Measurements from ENCODE around the gene TBC1D14. TPM values are rescaled to one million over a fixed set of nuclear protein-coding genes. Genes with fewer than 3 reads are reported as not detected.

TBC1D14 gene
- total RNA-seq, 1 experiment from 2014 or later, result 54.0 TPM

DNA sequence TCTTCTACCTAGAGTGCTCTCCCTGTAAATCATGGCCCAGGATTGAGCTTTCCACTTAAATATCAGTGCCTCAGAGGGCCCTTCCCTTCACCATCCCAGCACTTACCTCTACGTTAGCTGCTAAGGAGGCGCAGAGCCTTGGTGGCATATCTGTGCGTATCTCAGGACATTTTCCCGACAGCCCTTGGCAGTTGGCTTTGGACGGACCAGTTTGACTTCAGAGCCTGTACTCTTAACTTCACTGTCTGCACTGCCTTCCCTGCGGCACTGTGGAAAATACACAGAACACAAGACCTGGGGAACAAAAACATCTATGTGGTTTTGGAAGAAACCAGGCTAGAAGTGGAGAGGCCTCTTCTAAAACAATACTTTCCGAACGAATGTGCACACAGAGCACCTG lies 135.9 kb downstream of the TBC1D14 start:
- H3K27me3 ChIP-seq (replicated peaks; ENCODE audit: control insufficient read depth, insufficient read depth, low read length), result no peaks in the 10 kb centered on the region
- peak overlapping the region; percentile 79 for H3K4me3 Mint-ChIP-seq (ENCODE audit: unreplicated experiment)
- H3K4me1 ChIP-seq, result peaks cover 4% of the 10 kb centered on the region; the same call in 1 of the 2 replicates
- CTCF ChIA-PET, result interaction anchor here (0.6 kb wide), 2 partner anchors 14 to 23 kb away, joined by 3 to 4 read pairs; partner anchors contain the start of gene GRPEL1
- H3K27me3 Mint-ChIP-seq (ENCODE audit: insufficient read depth, unreplicated experiment), result no peaks in the 10 kb centered on the region
- peaks cover 16% of the 10 kb centered on the region for H3K36me3 Mint-ChIP-seq (ENCODE audit: insufficient read depth, unreplicated experiment)
- DNase-seq, result no peak
- intact Hi-C loops (cut with micrococcal nuclease; ENCODE audit: unreplicated experiment), result no loop called here
- H3K9me3 ChIP-seq, result no peaks in the 10 kb centered on the region
- no peak for TF ChIP-seq CTCF (IDR thresholded peaks at IDR 0.05; ENCODE audit: insufficient read depth in 1 of 2, low read depth in 1 of 2, low read length in 1 of 2, severe bottlenecking in 1 of 2, unreplicated experiment in 1 of 2)
- no peak overlapping the region for H3K4me3 ChIP-seq (ENCODE audit: low read depth, low read length)
- peaks cover 23% of the 10 kb centered on the region for H3K4me1 Mint-ChIP-seq (ENCODE audit: low read depth, unreplicated experiment)
- POLR2A ChIA-PET, result no interaction called here
- no peaks in the 10 kb centered on the region; the same call in 1 of the 2 replicates for H3K36me3 ChIP-seq (ENCODE audit: control insufficient read depth, insufficient read depth, low read length)
- H3K9me3 Mint-ChIP-seq (ENCODE audit: unreplicated experiment), result no peaks in the 10 kb centered on the region
- no peak overlapping the region for H3K27ac Mint-ChIP-seq (ENCODE audit: unreplicated experiment)
- no TSS peak for BruUV-seq (replicated peaks)

DNA sequence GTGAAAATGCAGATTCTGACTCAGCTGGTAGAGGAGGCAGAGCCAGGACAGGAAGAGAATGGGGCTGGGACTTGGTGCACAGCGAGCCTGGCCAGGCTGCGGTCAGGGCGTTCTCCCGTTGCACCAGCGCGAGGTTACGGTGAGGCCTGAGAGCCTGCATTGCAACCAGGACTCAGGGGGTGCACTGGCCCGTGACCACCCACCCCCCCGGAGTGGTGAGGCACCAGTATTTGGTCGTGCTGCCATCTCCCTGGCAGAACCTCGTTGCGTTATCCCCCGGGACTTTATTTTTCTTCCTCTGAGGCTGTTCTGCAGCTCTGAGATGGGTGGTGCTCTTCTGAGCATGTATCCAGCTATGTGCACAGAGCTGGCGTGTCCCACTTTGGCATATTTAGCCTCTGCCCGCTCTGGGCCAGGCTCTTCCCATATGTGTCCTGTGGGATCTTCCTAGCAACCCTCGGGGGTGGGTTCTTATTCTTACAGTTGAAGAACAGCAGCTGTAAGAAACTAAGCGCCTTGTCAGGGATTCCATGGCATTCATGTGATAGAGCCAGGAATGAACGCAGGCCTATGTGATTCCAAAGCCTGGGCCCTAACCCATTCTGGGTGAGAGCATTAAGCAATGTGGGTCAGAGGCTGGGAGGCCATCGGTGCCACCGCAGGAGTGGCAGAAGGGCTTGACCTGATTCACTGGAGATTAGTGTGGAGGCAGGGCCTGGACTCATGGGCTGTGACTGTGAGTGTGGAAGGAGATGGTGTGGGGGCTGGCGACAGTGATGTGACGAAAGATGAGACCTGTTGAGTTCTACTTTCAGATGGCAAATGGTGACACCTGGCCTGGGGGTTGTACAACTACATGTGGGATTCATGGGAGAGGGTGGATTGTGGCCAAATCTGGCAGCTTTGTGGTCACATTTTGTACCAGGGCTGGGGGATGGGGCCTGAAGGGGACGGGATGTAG lies 136.6 kb downstream of the TBC1D14 start:
- no peak overlapping the region for H3K4me3 Mint-ChIP-seq (ENCODE audit: unreplicated experiment)
- no peaks in the 10 kb centered on the region for H3K9me3 ChIP-seq
- ChIA-PET CTCF (no interaction called here), POLR2A (interaction anchor here (0.6 kb wide), 1 partner anchor 10 kb away, joined by 4 read pairs; no protein-coding TSS in a partner anchor)
- DNase-seq, result no peak
- H3K4me3 ChIP-seq (ENCODE audit: low read depth, low read length), result no peak overlapping the region
- no TSS peak for BruUV-seq (replicated peaks)
- peaks cover 4% of the 10 kb centered on the region; the same call in 1 of the 2 replicates for H3K4me1 ChIP-seq
- H3K27me3 ChIP-seq (replicated peaks; ENCODE audit: control insufficient read depth, insufficient read depth, low read length), result no peaks in the 10 kb centered on the region
- H3K36me3 Mint-ChIP-seq (ENCODE audit: insufficient read depth, unreplicated experiment), result peaks cover 16% of the 10 kb centered on the region
- no peaks in the 10 kb centered on the region for H3K27me3 Mint-ChIP-seq (ENCODE audit: insufficient read depth, unreplicated experiment)
- H3K4me1 Mint-ChIP-seq (ENCODE audit: low read depth, unreplicated experiment), result peaks cover 23% of the 10 kb centered on the region
- no peaks in the 10 kb centered on the region; the same call in 1 of the 2 replicates for H3K36me3 ChIP-seq (ENCODE audit: control insufficient read depth, insufficient read depth, low read length)
- H3K27ac Mint-ChIP-seq (ENCODE audit: unreplicated experiment), result no peak overlapping the region
- no peaks in the 10 kb centered on the region for H3K9me3 Mint-ChIP-seq (ENCODE audit: unreplicated experiment)
- no peak for TF ChIP-seq CTCF (IDR thresholded peaks at IDR 0.05; ENCODE audit: insufficient read depth in 1 of 2, low read depth in 1 of 2, low read length in 1 of 2, severe bottlenecking in 1 of 2, unreplicated experiment in 1 of 2)
- intact Hi-C loops (cut with micrococcal nuclease; ENCODE audit: unreplicated experiment), result no loop called here

- H3K36me3 Mint-ChIP-seq (ENCODE audit: insufficient read depth, unreplicated experiment), result peaks cover 11% of the 10 kb centered on the region
- no peak overlapping the region for H3K4me3 ChIP-seq (ENCODE audit: low read depth, low read length)
- H3K27me3 Mint-ChIP-seq (ENCODE audit: insufficient read depth, unreplicated experiment), result no peaks in the 10 kb centered on the region
- H3K27ac Mint-ChIP-seq (ENCODE audit: unreplicated experiment), result no peak overlapping the region
- H3K27me3 ChIP-seq (replicated peaks; ENCODE audit: control insufficient read depth, insufficient read depth, low read length), result no peaks in the 10 kb centered on the region
- CTCF ChIA-PET, result no interaction called here
- TF ChIP-seq CTCF (IDR thresholded peaks at IDR 0.05; ENCODE audit: insufficient read depth in 1 of 2, low read depth in 1 of 2, low read length in 1 of 2, severe bottlenecking in 1 of 2, unreplicated experiment in 1 of 2), result no peak
- POLR2A ChIA-PET, result interaction anchor here (0.6 kb wide), 2 partner anchors 10 to 331 kb away, joined by 4 read pairs; partner anchors contain the start of gene BLOC1S4
- BruUV-seq (replicated peaks), result no TSS peak
- H3K9me3 Mint-ChIP-seq (ENCODE audit: unreplicated experiment), result no peaks in the 10 kb centered on the region
- no peaks in the 10 kb centered on the region for H3K9me3 ChIP-seq
- no peak overlapping the region for H3K4me3 Mint-ChIP-seq (ENCODE audit: unreplicated experiment)
- H3K4me1 Mint-ChIP-seq (ENCODE audit: low read depth, unreplicated experiment), result peaks cover 17% of the 10 kb centered on the region
- no peaks in the 10 kb centered on the region; the same call in 1 of the 2 replicates for H3K36me3 ChIP-seq (ENCODE audit: control insufficient read depth, insufficient read depth, low read length)
- peaks cover 4% of the 10 kb centered on the region; the same call in 1 of the 2 replicates for H3K4me1 ChIP-seq
- DNase-seq, result no peak
- intact Hi-C loops (cut with micrococcal nuclease; ENCODE audit: unreplicated experiment), result no loop called here
Measured at GRCh38 chr4:7046971-7047370, 137.3 kb downstream of the TBC1D14 start.
